ENCODE measurements around the gene NCF2. TPM values are rescaled to one million over a fixed set of nuclear protein-coding genes. Genes with fewer than 3 reads are reported as not detected.
A peak's percentile ranks its signal among the peaks of the same experiment; 100 is the strongest.

NCF2 gene
- total and polyA plus RNA-seq, 2 donors (not counting 3 experiments of a cell fraction or from before 2014, with no cell fraction given): 0.03 TPM; not detected in 1

DNA sequence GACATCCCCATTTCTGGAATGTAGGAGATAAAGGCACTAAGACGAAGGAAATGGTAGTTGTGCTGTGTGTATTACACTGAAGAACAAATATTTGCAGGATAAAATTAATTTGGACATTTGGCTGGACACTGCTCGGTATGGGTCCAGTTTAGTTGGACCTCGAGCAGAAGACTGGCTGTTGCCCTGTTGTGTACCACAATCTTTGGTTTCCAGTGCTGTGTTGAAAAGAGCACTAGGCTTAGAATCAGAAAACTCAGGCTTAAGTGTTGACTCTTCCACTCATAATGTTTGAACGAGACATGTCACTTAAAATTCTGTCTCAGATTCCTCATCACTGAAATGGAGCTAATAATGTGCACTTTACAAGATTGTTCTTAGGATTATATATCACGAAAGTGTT, 46.5 kb upstream of the NCF2 start:
- Histone ChIP-seq H3K9ac (replicated peaks; ENCODE audit: extremely low read depth, insufficient read depth, low read length) (no peak overlapping the region), H3K9me3 (replicated peaks; ENCODE audit: control insufficient read depth, insufficient read depth, low read length) (no peaks in the 10 kb centered on the region), H3K36me3 (ENCODE audit: control insufficient read depth in 2 of 2, extremely low read depth in 1 of 2, insufficient read depth in 2 of 2, low read length in 2 of 2) (no peaks in the 10 kb centered on the region), H3K4me3 (replicated peaks in 1 of 3; ENCODE audit: insufficient read depth in 1 of 3, low read depth in 1 of 3, low read length in 3 of 3) (peak overlapping the region in 1 of 3 experiments; percentile 73), H3K27ac (ENCODE audit: insufficient read depth, low read depth, low read length) (no peak overlapping the region), H4K20me1 (replicated peaks; ENCODE audit: control insufficient read depth, extremely low read depth, insufficient read depth, low read length) (peaks cover 4% of the 10 kb centered on the region), H2AFZ (ENCODE audit: low read depth, low read length) (peak overlapping the region; percentile 22), H3K9me1 (replicated peaks; ENCODE audit: control insufficient read depth, extremely low read depth, insufficient read depth, low read length) (no peaks in the 10 kb centered on the region), H3K79me2 (ENCODE audit: control insufficient read depth, insufficient read depth, low read length) (peaks cover 35% of the 10 kb centered on the region), H3K4me2 (ENCODE audit: insufficient read depth, low read length) (peak overlapping the region; percentile 81), H3K4me1 (ENCODE audit: control insufficient read depth, extremely low read depth, insufficient read depth, low read length) (peaks cover 26% of the 10 kb centered on the region), H3K27me3 (ENCODE audit: control insufficient read depth in 2 of 2, insufficient read depth in 2 of 2, low read length in 2 of 2) (no peaks in the 10 kb centered on the region)
- FAIRE-seq (no peak), DNase-seq (ENCODE audit: low read depth, low spot score) (no peak)
- ChIA-PET POLR2A (no interaction called here), CTCF (interaction anchor here (0.8 kb wide), 1 partner anchor 279 kb away, joined by 3 read pairs; no protein-coding TSS in a partner anchor)
- dilution Hi-C loops (cut with MboI; ENCODE audit: extremely low pct_ligation_motif_present, low sequenced_read_pairs) (no loop called here), intact Hi-C loops (cut with micrococcal nuclease) (loop anchor here (1.0 to 10.0 kb wide), 5 partner anchors 15 to 1738 kb away; partner anchors contain the start of genes RGL1 and TSEN15)
- TF ChIP-seq, protein P1, sequence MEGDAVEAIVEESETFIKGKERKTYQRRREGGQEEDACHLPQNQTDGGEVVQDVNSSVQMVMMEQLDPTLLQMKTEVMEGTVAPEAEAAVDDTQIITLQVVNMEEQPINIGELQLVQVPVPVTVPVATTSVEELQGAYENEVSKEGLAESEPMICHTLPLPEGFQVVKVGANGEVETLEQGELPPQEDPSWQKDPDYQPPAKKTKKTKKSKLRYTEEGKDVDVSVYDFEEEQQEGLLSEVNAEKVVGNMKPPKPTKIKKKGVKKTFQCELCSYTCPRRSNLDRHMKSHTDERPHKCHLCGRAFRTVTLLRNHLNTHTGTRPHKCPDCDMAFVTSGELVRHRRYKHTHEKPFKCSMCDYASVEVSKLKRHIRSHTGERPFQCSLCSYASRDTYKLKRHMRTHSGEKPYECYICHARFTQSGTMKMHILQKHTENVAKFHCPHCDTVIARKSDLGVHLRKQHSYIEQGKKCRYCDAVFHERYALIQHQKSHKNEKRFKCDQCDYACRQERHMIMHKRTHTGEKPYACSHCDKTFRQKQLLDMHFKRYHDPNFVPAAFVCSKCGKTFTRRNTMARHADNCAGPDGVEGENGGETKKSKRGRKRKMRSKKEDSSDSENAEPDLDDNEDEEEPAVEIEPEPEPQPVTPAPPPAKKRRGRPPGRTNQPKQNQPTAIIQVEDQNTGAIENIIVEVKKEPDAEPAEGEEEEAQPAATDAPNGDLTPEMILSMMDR (IDR thresholded peaks at IDR 0.05; ENCODE audit: extremely low read depth in 1 of 2, insufficient read depth in 1 of 2, low read depth in 1 of 2, low read length in 2 of 2): no peak
- TF ChIP-seq JUN (IDR thresholded peaks at IDR 0.05; ENCODE audit: borderline replicate concordance, insufficient read depth, insufficient read length, low read depth) (no peak), POLR2A (IDR thresholded peaks at IDR 0.05; ENCODE audit: low read depth, low read length) (no peak), MYC (IDR thresholded peaks at IDR 0.05; ENCODE audit: low read depth, low read length) (no peak), GATA2 (IDR thresholded peaks at IDR 0.05; ENCODE audit: insufficient read depth, insufficient read length, low read depth, low read length) (no peak)
- no TSS peak for BruUV-seq (replicated peaks)

DNA sequence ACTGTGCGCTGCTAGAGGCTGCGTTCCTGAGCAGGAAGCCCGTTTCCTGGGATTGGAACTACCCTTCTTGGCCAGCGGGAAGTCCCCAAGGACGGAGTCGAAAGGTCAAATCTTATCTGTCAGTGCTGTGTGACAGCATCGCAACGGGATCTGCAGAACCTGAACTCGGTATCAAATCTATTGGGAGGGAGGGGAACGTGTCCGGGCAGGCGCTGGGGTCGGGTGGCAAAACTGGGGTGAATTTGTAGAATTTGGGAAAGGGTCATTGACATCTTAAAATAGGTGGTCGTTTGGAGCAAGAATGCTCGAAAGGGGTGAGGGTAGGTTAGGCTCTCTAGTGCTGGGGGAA, 46.0 kb upstream of the NCF2 start:
- intact Hi-C loops (cut with micrococcal nuclease) (loop anchor here (1.0 to 10.0 kb wide), 5 partner anchors 15 to 1738 kb away; partner anchors contain the start of genes RGL1 and TSEN15), dilution Hi-C loops (cut with MboI; ENCODE audit: extremely low pct_ligation_motif_present, low sequenced_read_pairs) (no loop called here)
- Histone ChIP-seq H3K27me3 (ENCODE audit: control insufficient read depth in 2 of 2, insufficient read depth in 2 of 2, low read length in 2 of 2) (no peaks in the 10 kb centered on the region), H3K4me2 (ENCODE audit: insufficient read depth, low read length) (peak overlapping the region; percentile 81), H3K4me1 (ENCODE audit: control insufficient read depth, extremely low read depth, insufficient read depth, low read length) (peaks cover 28% of the 10 kb centered on the region), H3K27ac (ENCODE audit: insufficient read depth, low read depth, low read length) (no peak overlapping the region), H2AFZ (ENCODE audit: low read depth, low read length) (peak overlapping the region; percentile 96), H3K79me2 (ENCODE audit: control insufficient read depth, insufficient read depth, low read length) (peaks cover 37% of the 10 kb centered on the region), H3K4me3 (replicated peaks in 1 of 3; ENCODE audit: insufficient read depth in 1 of 3, low read depth in 1 of 3, low read length in 3 of 3) (peak overlapping the region; percentile 57 to 93 (median 73)), H3K36me3 (ENCODE audit: control insufficient read depth in 2 of 2, extremely low read depth in 1 of 2, insufficient read depth in 2 of 2, low read length in 2 of 2) (no peaks in the 10 kb centered on the region), H3K9ac (replicated peaks; ENCODE audit: extremely low read depth, insufficient read depth, low read length) (peak overlapping the region; percentile 37), H3K9me1 (replicated peaks; ENCODE audit: control insufficient read depth, extremely low read depth, insufficient read depth, low read length) (no peaks in the 10 kb centered on the region), H4K20me1 (replicated peaks; ENCODE audit: control insufficient read depth, extremely low read depth, insufficient read depth, low read length) (peaks cover 4% of the 10 kb centered on the region), H3K9me3 (replicated peaks; ENCODE audit: control insufficient read depth, insufficient read depth, low read length) (no peaks in the 10 kb centered on the region)
- peak; percentile 39 for TF ChIP-seq GATA2 (IDR thresholded peaks at IDR 0.05; ENCODE audit: insufficient read depth, insufficient read length, low read depth, low read length)
- TF ChIP-seq, protein P1 (IDR thresholded peaks at IDR 0.05; ENCODE audit: extremely low read depth in 1 of 2, insufficient read depth in 1 of 2, low read depth in 1 of 2, low read length in 2 of 2): no peak
- DNase-seq (ENCODE audit: low read depth, low spot score): no peak
- FAIRE-seq: no peak
- ChIA-PET CTCF (interaction anchor here (1.0 to 5.6 kb wide), 2 partner anchors 16 to 279 kb away, joined by 3 to 46 read pairs; no protein-coding TSS in a partner anchor), POLR2A (no interaction called here)
- no TSS peak for BruUV-seq (replicated peaks)

Measured in endothelial cell of umbilical vein (primary cell).